C1 segment of cervical spinal cord (tissue), 14 donors: ENCODE results near the gene PDGFD.

ENCODE experiments used
- DNase-seq, 14 donors: peaks; one replicate each; lab custom pipeline; 2025; lab: John Stamatoyannopoulos, UW

The PDGFD gene

GRCh38 chr11:104000798-104001197 is 163.1 kb downstream of the PDGFD start:
- DNase-seq: no peak

DNA sequence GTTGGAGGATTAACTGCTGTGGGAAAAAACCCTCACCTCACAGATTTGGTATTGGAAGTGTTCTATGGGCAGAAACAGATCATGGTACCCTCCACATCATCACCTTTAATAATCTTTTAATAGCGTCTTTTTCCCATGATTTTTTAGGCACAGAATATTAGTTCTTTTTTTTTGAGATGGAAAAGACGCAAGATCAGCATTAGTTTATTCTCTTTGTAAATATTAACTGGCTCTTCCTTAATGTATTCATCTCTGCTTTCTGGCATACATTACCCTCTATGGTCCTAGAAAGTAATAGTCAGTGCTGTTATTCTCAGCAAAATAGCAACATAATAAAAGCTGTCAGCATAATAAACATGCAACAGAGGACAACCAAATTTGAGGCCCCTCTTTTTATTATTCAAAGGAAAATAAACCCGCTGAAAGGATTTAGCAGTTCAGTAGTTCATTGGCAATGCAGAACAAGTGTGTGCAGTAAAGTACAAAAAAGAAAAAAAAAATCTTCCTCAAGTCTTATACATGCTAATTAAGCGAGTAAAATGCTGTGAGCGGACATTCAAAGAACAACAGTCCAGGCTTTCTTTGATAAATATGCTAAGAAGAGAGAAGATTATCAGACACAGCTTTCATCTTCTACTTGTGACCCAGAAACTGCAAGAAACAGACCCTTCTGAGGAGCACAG is 165.0 kb downstream of the PDGFD start:
- no peak for DNase-seq

DNA sequence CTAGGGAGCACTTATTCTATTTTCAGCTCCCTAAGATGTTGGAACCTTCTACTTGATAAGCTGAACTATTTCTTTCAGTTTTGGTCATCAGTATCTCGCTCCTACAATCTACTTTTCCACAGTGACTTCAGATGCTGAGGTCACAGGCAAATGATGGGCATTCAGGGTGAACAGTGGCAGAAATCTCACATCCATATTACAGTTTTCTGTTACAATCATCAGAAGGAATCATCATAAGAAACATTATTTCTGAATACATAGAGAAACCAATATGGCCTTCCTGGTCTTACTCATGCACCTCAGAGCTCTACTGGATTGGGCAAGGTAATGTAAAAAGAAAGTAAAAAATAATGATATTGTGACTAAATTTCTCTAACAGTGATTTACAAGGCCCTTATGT is 166.9 kb downstream of the PDGFD start:
- DNase-seq: no peak

- DNase-seq: no peak
These were observed 168.1 kb downstream of the PDGFD start for GRCh38 chr11:103995896-103996295.

DNA sequence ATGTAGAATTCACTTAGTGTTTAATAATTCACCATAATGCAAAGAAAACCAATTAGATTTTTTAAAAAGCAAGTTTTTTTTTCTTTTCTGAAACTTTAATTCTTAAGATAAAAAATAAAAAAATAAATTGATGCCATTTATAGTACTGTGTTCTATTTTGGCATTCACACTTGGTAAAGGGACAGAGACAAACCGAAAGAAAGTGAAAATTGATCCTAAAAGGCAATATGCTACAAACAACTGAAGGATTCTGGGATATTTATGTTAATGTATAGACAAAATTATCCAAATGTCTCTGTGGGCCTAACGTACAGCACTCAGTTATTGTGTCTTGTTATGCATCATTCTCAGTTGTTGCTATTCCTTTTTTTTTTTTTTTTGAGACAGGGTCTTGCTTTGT is 169.4 kb downstream of the PDGFD start:
- DNase-seq: no peak

DNA sequence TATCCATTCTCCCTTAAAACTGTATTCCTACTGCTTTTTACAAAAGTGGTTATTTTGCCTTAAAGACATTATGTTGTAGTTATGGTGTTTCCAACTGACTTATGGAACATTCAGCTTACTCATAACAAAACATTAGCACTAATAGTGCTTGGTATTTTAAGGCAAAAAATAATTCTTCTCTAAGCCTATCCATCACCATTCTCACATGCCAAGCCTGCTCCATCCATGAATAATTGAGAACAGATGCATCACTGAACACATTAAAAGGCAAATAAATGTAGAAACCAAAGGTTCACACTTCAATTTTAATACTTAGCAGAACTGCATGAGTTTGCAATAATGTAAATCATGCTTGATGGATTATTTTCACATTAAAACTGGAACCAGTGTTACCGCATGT is 169.9 kb downstream of the PDGFD start:
- DNase-seq: no peak

DNA sequence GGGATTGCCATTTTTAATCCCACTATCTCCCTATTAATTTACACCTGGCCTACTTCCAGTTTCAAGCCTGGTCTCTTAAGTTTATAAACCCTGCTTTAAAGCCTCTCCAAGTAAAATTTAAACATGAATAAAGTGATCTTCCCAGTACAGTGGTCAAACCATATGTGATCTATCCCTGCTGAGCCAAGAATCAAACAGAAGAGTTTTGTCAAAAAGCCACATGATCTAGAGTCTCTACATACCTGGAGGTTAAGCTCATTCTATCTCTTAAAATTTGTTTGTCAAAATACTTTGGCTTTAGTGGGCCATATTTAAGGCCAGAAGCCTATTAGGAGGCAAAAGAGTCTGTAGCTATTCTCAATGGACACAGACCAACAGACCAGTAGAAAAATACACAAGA is 170.4 kb downstream of the PDGFD start:
- DNase-seq: no peak

DNA sequence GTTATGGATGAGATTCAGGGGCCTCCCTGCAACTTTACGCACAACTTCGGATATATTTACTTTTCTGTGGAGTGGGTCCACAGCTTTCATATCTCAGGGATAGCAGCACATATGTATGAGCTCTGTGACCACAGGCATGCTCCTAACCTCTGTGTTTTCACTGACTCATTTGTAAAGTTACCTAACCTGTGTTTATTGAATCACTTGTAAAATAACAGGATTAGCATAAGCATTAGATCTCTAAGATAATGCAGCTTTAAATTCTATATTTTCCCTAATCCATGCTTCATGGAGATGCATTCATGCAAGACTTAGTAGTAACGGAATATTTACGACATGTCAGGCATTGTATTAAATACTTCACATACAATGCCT is 175.4 kb downstream of the PDGFD start:
- no peak for DNase-seq

DNA sequence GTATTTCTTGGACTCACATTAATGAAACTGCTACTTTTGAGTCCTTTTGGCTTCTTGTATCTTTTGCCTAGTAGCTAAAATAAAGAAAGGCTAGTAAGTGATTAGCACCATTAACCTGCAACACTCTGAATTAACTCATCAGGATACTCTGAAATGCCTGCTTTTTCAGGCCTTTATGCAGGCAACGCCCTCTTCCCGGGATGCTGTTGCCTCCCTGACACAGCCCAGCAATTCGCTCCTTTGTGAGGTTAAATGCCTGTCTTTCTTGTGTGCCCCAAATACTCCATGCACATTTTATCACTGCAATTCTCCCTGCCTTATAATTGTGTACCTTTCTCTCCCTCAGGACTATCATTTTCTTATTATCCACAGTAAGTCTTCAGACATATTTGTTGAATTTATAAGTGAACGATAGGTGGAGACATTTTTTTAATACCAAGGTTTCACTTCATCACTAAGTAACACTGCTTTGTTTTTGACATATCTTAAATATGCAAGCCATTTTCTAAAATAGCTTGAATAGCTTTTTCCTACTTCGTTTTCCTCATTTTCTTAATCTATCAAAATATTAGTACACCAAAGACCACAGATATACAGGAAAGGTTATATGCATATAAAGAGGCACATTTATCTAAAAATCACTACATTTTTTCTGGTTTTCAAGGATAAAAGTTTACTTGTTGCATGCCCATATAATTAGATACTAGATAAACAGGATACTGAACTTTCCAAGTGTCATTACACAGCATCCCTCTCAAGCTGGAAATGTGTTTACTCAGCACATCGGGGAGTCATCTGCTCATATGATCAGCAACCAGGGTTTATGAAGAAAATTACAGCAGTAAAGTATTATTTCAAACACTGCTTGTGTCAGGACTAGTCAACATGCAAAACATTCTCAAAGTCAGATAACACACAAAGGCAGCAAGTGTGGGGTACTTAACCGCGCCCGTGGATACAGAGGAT is 176.0 kb downstream of the PDGFD start:
- no peak for DNase-seq

- DNase-seq: no peak
These were observed 178.9 kb downstream of the PDGFD start for GRCh38 chr11:103985041-103985440.

DNA sequence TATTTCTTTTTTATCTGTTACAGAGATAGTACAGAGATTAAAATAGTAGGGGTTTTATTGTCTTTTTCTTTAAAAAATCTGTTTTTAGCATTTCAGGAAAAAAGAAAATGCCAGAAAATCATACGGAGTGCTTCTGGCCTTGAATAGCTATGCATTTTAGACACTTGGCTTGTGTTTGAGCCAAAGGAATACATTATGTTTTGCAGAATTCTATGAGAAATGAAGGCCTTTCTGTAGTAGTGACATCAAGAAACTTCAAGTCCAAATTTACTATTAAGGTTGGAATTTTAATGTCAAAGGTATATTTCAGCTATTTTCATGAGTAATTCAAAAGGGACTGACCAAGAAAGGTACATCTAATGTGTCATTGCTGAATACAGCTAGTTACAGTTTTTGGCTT is 183.8 kb downstream of the PDGFD start:
- no peak for DNase-seq

GRCh38 chr11:103978616-103979595 is 185.0 kb downstream of the PDGFD start:
- DNase-seq: no peak

DNA sequence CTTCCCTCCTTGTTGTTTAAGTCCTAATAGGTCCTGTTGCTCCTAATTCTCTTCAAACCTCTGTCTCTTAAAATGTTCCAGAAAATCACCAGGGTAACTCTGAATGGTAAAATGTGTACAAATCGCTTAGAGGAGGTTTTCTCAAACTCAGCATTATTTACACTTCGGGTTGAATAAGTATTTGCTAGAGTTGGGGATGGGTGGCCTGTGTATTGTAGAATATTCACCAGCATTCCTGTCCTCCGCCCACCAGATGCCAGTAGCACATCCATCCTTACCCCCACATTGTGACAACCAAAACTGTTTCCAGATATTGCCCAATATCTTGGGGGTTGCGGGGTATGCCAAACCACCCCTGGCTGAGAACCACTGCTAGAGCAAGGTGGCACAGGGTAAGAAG is 191.9 kb downstream of the PDGFD start:
- DNase-seq: no peak

GRCh38 chr11:103970701-103971249 is 193.2 kb downstream of the PDGFD start:
- no peak for DNase-seq

GRCh38 chr11:103968685-103969084 is 195.3 kb downstream of the PDGFD start:
- DNase-seq: no peak

DNA sequence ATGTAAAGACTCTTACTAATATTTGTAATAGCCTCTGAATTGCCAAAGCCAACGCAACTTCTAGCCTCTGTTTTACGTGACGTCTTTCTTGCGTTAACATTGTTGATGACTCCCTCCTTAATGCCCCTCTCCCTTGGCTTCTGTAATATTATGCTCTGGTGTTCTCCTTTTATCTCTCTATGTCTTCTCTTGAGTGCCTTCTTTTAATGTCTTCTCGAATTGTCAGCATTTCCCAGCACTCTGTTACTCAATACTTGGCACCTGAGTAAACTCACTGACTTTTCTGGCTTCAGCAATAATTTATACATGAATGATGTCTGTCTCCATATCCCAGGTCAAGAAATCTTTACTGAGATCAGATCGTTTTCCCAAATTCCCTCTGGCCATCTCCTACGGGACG is 196.0 kb downstream of the PDGFD start:
- DNase-seq: no peak

GRCh38 chr11:103964390-103964789 is 199.6 kb downstream of the PDGFD start:
- DNase-seq: no peak

GRCh38 chr11:103963648-103964047 is 200.3 kb downstream of the PDGFD start:
- no peak for DNase-seq

GRCh38 chr11:103961010-103961409 is 202.9 kb downstream of the PDGFD start:
- DNase-seq: no peak

DNA sequence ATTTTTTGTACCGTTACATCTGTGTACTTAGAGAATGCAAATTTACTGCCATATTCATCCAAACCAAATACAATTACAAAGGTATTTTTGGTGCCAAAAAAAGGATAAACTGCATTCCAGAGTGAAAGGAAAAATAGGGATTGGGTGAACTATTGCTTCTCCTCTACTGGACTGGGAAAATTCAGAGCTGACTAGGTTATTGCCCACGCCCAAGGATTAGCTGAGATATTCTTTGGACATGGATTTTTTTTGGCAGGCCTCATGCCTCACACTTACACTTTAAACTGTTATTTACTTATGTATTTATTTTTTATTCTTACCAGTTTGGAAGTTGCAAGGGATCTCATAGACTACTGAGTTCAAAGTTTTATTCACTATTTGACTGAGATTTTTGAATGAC is 203.8 kb downstream of the PDGFD start:
- DNase-seq: no peak

- no peak for DNase-seq
These were observed 204.5 kb downstream of the PDGFD start for GRCh38 chr11:103959279-103959942.
